MM.1S (cell line): ENCODE measurements around the gene CSF2RB.

ENCODE experiments used
- DNase-seq: peaks from one replicate; pipeline ENCODE4 v3.0.0-alpha.2; 2015
- H2AFZ ChIP-seq: fragments of 300-600 bp; sonication (generic); 2 replicates; pipeline ENCODE4 v1.6.0; 2016; ENCODE audit warnings: antibody characterized with exemption, low read length
- H3F3A ChIP-seq: fragments of 300-600 bp; sonication (generic); 2 replicates; pipeline ENCODE4 v1.6.1; 2016; ENCODE audit warnings: mild to moderate bottlenecking, antibody characterized with exemption, low read length, moderate library complexity, mixed read lengths; ENCODE audit not compliant: insufficient read depth
- H3K27ac ChIP-seq: fragments of 300-600 bp; sonication (generic); 2 replicates; pipeline ENCODE4 v1.5.1; 2016; ENCODE audit warnings: mild to moderate bottlenecking, low read length
- H3K27me3 ChIP-seq: fragments of 300-600 bp; sonication (generic); replicated peaks from 2 replicates; pipeline ENCODE4 v1.6.0; 2016; ENCODE audit warnings: low read length; ENCODE audit not compliant: insufficient read depth
- H3K36me3 ChIP-seq: fragments of 300-600 bp; sonication (generic); replicated peaks from 2 replicates; pipeline ENCODE4 v1.6.1; 2016; ENCODE audit warnings: mild to moderate bottlenecking, low read length, mixed read lengths; ENCODE audit not compliant: insufficient read depth
- H3K4me1 ChIP-seq: fragments of 300-600 bp; sonication (generic); 2 replicates; pipeline ENCODE4 v1.6.1; 2016; ENCODE audit warnings: low read length, mixed read lengths
- H3K4me2 ChIP-seq: fragments of 300-600 bp; sonication (generic); 2 replicates; pipeline ENCODE4 v1.6.0; 2016; ENCODE audit warnings: low read depth, low read length
- H3K4me3 ChIP-seq: fragments of 300-600 bp; sonication (generic); 2 replicates; pipeline ENCODE4 v1.5.1; 2016; ENCODE audit warnings: low read length, mixed read lengths
- H3K79me2 ChIP-seq: fragments of 300-600 bp; sonication (generic); 2 replicates; pipeline ENCODE4 v1.6.1; 2016; ENCODE audit warnings: mixed run types, low read length, mixed read lengths
- H3K9ac ChIP-seq: fragments of 300-600 bp; sonication (generic); 2 replicates; pipeline ENCODE4 v1.6.1; 2016; ENCODE audit warnings: low read length, mixed read lengths
- H3K9me2 ChIP-seq: fragments of 300-600 bp; sonication (generic); replicated peaks from 2 replicates; pipeline ENCODE4 v1.6.1; 2016; ENCODE audit warnings: mild to moderate bottlenecking, low read length, mixed read lengths; ENCODE audit not compliant: insufficient read depth
- H3K9me3 ChIP-seq: fragments of 300-600 bp; sonication (generic); replicated peaks from 2 replicates; pipeline ENCODE4 v1.6.1; 2016; ENCODE audit warnings: mild to moderate bottlenecking, low read length, mixed read lengths; ENCODE audit not compliant: insufficient read depth
- H4K20me1 ChIP-seq: fragments of 300-600 bp; sonication (generic); 2 replicates; pipeline ENCODE4 v1.6.1; 2016; ENCODE audit warnings: mild to moderate bottlenecking, low read length, moderate library complexity, mixed read lengths; ENCODE audit not compliant: insufficient read depth
- CTCF ChIP-seq: fragments of 300-600 bp; sonication (generic); IDR thresholded peaks from 2 replicates; pipeline ENCODE4 v1.5.1; 2016; ENCODE audit warnings: antibody characterized with exemption, low read length, mixed read lengths
- EZH2 ChIP-seq: fragments of 300-600 bp; sonication (generic); optimal IDR thresholded peaks from 2 replicates; pipeline ENCODE3; 2017; ENCODE audit warnings: low read depth, mild to moderate bottlenecking, antibody characterized with exemption, low read length, mixed read lengths
- EZH2phosphoT487 ChIP-seq: fragments of 300-600 bp; sonication (generic); IDR thresholded peaks from 2 replicates; pipeline ENCODE4 v1.6.1; 2018; ENCODE audit warnings: antibody characterized with exemption, low read length

The CSF2RB gene

GRCh38 chr22:36871669-36872081, 41.8 kb upstream of the CSF2RB start:
- no peak for DNase-seq
- no peaks in the 10 kb centered on the region for H3K9me3 ChIP-seq
- H3K9me2 ChIP-seq, result no peaks in the 10 kb centered on the region
- TF ChIP-seq EZH2phosphoT487 (no peak), EZH2 (no peak), CTCF (no peak)
- no peaks in the 10 kb centered on the region for H3K27me3 ChIP-seq
- H3K9ac ChIP-seq, result no peak overlapping the region
- H3K36me3 ChIP-seq, result no peaks in the 10 kb centered on the region
- no peak overlapping the region for H2AFZ ChIP-seq
- H3K4me2 ChIP-seq, result no peak overlapping the region
- H3K4me1 ChIP-seq, result peaks cover 20% of the 10 kb centered on the region
- peaks cover 31% of the 10 kb centered on the region for H3F3A ChIP-seq
- no peaks in the 10 kb centered on the region for H3K79me2 ChIP-seq
- H3K27ac ChIP-seq, result no peak overlapping the region
- no peaks in the 10 kb centered on the region for H4K20me1 ChIP-seq
- no peak overlapping the region for H3K4me3 ChIP-seq

GRCh38 chr22:36872084-36872483, 41.3 kb upstream of the CSF2RB start:
- Histone ChIP-seq H3K36me3 (no peaks in the 10 kb centered on the region), H3F3A (peaks cover 31% of the 10 kb centered on the region), H3K4me3 (no peak overlapping the region), H2AFZ (no peak overlapping the region), H3K9ac (no peak overlapping the region), H3K4me1 (peaks cover 20% of the 10 kb centered on the region), H3K79me2 (no peaks in the 10 kb centered on the region), H3K9me2 (no peaks in the 10 kb centered on the region), H3K27ac (no peak overlapping the region), H3K27me3 (no peaks in the 10 kb centered on the region), H3K4me2 (no peak overlapping the region), H3K9me3 (no peaks in the 10 kb centered on the region), H4K20me1 (no peaks in the 10 kb centered on the region)
- no peak for DNase-seq
- TF ChIP-seq CTCF, result no peak
- no peak for TF ChIP-seq EZH2
- no peak for TF ChIP-seq EZH2phosphoT487

DNA sequence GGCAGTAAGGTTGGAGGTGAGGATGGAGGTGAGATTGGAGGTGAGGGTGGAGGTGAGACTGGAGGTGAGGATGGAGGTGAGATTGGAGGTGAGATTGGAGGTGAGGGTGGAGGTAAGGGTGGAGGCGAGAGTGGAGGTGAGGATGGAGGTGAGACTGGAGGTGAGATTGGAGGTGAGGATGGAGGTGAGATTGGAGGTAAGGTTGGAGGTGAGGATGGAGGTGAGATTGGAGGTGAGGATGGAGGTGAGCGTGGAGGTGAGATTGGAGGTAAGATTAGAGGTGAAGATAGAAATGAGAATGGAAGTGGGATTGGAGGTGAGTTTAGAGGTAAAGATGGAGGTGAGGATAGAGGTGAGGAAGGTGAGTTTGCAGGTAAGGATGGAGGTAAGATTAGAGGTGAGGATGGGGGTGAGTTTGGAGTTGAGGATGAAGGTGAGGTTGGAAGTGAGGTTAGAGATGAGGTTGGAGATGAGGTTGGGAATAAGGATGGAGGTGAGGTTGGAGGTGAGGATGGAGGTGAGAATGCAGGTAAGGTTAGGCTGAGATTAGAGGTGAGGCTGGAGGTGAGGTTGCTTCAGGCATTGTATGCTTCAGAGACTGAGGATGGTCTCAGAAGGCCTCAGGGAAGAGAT, 40.4 kb upstream of the CSF2RB start:
- no peaks in the 10 kb centered on the region for H3K27me3 ChIP-seq
- no peaks in the 10 kb centered on the region for H3K9me3 ChIP-seq
- H4K20me1 ChIP-seq, result no peaks in the 10 kb centered on the region
- peak overlapping the region; percentile 52; the same call in 1 of the 2 replicates for H3K9ac ChIP-seq
- H3F3A ChIP-seq, result peaks cover 31% of the 10 kb centered on the region
- no peaks in the 10 kb centered on the region for H3K79me2 ChIP-seq
- no peaks in the 10 kb centered on the region for H3K9me2 ChIP-seq
- peaks cover 20% of the 10 kb centered on the region for H3K4me1 ChIP-seq
- TF ChIP-seq EZH2 (no peak), CTCF (no peak)
- H3K36me3 ChIP-seq, result no peaks in the 10 kb centered on the region
- H3K4me3 ChIP-seq, result no peak overlapping the region
- no peak for DNase-seq
- H3K4me2 ChIP-seq, result peak overlapping the region; percentile 48
- H2AFZ ChIP-seq, result peak overlapping the region; percentile 25
- peak overlapping the region; percentile 93 for H3K27ac ChIP-seq
